LNCAP (cell line): ENCODE measurements around the gene DNAJC17.
A peak's percentile ranks its signal among the peaks of the same experiment; 100 is the strongest.

Experiments used
- TF ChIP-seq, protein P1 (sequence below): fragments of 450-650 bp; IDR thresholded peaks from 2 replicates; pipeline ENCODE4 v1.5.1; 2017; ENCODE audit warnings: mild to moderate bottlenecking

The DNAJC17 gene

DNA sequence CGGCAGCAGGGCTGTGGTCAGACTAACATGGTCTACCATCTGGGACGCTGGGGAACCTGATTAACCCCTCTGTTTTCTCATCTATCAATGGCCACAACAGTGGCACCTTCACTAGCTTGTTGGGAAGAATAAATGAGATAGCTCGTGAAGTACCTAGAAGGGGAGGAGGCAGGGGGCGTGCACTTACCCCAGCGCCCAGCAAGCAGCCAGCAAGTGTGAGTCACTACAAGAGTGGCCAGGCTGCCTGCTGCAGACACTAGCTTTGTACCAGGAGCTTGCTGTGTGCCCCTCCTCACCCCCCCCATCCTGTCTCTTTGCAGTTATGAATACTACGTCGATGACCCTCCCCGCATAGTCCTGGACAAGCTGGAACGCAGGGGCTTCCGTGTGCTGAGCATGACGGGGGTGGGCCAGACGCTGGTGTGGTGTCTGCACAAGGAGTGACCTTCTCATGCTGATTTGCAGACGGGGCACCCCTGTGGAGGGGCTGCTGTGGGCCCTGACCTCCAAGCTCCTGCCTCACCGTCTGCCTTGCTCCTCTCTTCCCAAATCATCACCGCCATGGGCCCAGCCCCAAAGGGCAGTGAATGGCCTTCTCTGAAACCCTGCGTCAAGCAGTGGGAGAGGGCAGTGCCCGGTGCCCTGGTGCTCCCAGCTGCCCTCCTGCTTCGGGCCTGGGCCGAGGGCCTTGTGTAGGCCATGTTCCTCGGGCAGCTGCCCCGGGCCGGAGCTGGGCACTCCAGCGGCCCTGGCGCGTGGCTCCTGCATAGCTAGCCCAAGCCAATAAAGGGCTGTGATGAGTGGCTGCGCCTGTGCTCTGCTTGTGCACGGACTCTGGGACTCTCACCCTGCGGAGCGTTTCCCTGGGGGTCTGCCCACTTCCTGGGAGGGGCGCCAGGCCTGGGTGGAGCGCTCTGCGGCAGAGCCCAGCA lies 40.1 kb downstream of the DNAJC17 start:
- TF ChIP-seq, protein P1, sequence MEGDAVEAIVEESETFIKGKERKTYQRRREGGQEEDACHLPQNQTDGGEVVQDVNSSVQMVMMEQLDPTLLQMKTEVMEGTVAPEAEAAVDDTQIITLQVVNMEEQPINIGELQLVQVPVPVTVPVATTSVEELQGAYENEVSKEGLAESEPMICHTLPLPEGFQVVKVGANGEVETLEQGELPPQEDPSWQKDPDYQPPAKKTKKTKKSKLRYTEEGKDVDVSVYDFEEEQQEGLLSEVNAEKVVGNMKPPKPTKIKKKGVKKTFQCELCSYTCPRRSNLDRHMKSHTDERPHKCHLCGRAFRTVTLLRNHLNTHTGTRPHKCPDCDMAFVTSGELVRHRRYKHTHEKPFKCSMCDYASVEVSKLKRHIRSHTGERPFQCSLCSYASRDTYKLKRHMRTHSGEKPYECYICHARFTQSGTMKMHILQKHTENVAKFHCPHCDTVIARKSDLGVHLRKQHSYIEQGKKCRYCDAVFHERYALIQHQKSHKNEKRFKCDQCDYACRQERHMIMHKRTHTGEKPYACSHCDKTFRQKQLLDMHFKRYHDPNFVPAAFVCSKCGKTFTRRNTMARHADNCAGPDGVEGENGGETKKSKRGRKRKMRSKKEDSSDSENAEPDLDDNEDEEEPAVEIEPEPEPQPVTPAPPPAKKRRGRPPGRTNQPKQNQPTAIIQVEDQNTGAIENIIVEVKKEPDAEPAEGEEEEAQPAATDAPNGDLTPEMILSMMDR: no peak

DNA sequence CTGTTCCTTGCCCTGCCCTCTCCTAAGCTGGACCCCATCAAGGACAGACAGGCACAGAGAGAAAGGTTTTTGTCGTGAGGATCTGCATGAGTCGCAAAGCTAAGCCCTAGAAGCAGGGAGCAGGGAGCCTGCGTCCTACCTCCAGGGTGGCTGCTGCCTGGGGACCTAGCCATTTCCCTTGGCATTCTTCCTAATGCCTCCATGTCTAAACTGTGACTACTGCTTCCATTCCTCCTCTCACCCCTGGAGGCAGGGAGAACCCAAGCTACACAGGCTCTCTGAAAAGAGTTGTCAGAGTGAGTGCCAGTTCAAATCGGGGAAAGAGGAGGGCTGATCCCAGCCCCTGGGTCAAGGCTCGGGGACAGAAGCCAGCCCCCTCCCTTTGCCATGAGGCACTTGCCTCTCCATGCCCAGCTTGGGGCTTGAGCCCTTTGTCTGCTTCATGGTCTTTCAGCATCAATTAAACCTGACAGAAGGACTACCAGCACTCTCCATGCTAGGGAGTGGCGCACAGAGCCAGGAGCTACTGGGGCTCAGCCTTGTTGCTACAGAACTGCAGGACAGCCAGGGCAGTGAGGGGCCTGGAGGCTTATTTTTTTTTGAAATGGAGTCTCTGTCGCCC lies 41.0 kb downstream of the DNAJC17 start:
- TF ChIP-seq, protein P1: no peak

DNA sequence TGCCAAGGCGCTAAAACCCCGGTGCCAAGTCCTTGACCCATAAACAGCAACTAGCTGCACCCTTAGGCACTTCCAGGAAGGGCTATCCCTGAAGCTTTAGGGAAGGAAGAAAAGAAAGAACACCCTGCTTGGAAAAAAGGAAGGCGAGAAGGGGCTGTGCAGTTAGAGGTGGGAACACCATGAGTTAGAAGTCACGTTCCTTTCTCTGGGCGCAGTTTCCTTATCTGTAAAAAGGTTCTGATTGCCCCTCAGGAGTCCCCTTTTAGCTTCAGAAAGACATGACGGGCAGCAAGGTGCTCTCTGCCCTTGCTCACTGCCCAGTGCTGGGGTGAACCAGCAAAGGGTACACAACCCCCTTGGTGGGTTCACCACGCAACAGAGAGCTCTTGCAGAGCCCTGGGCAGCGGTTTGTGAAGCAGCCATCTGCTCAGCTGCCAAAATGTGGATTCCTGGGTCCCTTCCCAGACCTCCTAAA lies 42.6 kb downstream of the DNAJC17 start:
- TF ChIP-seq, protein P1: no peak

DNA sequence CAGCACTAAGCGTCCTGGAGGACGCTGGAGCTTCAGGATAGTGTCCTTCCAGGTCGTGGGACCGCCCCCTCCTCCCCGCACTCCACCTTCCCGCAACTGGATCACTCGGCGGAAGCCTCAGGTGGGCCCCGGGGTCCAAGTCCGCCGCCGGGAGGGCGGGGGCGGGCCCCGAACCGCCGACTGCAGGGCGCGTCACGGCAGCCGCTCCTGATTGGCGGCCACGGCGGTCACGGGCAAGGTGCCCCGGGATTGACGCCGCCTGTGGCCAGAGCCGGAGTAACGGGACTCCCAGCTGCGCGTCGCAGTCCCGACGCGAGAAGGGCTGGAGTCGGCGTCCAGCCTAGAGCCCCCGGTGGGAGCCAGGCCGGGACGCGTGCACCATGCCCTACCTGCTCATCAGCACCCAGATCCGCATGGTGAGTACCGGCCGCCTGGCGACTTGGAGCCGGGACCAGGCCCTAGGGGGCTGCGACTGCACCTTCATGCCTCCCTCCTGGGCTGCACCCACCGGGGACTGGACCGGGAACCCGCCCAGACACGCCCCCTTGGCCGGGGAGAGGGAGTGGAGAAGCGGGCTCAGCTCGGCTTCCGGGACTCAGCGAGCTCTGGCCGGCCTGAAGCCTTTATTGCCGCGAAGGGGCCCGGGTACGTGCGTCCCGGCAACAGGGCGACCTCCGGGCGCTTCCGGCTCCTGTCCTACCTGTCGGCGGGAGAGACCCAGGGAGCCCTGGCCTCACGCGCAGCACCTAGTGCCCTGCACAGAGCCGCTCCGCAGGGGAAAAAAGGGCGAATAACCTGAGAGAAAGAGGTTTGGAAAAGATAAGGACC lies 43.3 kb downstream of the DNAJC17 start, which contains the start of gene GCHFR:
Gene GCHFR (plus strand): TSS at position 268 of the 828 bp plus-strand sequence. CDS start 113 bp downstream, at position 381.
- TF ChIP-seq, protein P1: peak; percentile 52; the same call in 1 of the 2 replicates

DNA sequence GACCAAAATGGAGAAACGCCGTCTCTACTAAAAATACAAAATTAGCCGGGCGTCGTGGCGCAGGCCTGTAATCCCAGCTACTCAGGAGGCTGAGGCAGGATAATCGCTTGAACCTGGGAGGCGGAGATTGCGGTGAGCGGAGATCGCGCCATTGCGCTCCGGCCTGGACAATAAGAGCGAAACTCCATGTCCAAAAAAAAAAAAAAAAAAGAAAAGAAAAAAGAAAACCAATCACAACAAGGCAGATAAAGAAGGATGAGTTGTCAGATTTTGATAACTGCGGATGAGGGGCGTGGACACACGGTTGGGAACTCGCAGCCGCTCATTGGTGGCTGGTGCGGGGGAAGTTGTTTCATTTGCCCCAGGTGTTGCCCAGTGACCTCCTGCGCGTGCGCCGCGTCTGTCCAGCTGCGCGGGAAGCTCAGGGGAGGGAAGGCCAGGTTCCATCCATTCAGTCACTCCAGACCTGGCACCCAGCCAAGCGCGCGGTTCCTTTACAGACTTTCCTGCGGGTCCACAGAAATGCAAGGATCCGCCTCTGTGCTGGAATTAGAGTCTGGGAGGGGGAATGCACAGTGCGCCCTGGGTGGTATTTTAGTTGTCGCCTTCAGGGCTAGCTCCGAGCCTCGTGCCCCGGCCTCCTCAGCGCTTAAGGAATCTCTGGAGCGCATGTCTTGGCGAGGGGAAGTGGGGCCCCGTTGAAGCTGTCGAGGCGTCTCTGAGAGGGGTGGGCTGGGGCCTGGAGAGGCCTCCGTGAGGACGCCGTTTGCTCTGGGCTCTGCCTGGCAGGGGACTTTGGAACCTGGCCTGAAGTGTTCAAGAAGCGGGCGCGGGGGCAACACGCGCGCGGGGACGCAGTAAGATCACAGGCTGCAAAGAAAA lies 44.1 kb downstream of the DNAJC17 start:
- TF ChIP-seq, protein P1: no peak

DNA sequence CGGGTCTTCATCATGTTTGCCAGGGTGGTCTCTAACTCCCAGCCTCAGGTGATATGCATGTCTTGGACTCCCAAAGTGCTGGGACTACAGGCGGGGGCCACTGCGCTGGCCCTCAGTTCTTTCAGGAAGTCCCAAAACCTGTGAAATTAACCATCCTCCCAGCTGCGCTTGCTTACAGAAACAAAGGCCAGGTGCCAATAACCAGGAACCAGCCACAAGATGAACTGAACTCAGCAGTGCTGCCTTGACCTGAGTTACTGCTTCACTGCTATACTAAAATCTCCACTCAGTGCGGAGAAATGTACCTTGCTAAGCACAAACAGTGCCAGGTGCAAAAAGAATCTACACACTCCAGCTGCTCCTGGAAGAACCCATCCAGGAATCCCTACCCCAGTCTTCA lies 47.3 kb downstream of the DNAJC17 start:
- TF ChIP-seq, protein P1: no peak
